GM19025 (cell line): ENCODE results near the gene CEBPG.

Experiments used
- ATAC-seq: cut with Tn5 transposase; IDR thresholded peaks from one replicate; pipeline ENCODE4 v1.9.1; 2021; ENCODE audit warnings: mild to moderate bottlenecking, low read depth, moderate library complexity; ENCODE audit not compliant: unreplicated experiment

The CEBPG gene

DNA sequence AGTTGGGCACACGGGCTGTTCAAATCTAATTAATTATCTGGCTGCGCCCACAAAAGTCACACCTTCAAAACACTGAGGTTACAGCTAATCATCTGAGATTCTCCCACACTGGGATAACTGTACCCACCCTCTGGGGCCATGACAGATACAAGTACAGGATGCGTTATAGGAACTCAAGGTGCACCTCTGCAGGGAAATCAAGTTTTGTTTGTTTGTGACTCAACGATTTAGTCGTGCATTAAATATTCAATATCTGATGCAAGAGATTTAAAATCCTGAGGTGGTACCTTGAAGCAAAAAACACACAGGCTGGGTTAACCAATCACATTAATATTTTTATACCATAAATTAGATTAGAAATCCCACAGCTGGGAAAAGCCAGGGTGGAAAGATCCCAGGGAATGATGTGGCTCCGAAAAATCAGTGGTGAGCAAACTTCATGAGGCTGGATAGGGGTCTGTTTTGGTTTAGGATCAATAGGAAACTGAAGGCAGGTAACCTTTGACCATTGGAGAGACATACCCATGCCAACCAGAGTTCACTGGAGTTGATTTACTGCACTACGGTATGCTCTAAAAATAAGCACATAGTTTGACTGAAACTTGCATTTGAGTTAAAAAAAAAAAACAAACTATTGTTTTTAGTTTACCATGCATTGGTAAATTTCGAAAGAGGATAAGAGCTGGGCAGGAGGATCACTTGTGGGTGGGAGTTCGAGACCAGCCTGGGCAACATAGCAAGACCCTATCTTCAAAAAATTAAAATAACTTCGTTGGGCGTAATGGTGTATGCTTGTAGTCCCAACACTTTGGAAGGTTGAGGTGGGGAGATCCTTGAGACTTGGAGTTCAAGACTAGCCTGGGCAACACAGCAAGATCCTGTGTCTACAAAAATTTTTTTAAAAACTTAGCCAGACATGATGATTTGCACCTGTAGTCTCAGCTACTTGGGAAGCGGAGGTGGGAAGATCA is 23.9 kb upstream of the CEBPG start:
- ATAC-seq, result no peak

DNA sequence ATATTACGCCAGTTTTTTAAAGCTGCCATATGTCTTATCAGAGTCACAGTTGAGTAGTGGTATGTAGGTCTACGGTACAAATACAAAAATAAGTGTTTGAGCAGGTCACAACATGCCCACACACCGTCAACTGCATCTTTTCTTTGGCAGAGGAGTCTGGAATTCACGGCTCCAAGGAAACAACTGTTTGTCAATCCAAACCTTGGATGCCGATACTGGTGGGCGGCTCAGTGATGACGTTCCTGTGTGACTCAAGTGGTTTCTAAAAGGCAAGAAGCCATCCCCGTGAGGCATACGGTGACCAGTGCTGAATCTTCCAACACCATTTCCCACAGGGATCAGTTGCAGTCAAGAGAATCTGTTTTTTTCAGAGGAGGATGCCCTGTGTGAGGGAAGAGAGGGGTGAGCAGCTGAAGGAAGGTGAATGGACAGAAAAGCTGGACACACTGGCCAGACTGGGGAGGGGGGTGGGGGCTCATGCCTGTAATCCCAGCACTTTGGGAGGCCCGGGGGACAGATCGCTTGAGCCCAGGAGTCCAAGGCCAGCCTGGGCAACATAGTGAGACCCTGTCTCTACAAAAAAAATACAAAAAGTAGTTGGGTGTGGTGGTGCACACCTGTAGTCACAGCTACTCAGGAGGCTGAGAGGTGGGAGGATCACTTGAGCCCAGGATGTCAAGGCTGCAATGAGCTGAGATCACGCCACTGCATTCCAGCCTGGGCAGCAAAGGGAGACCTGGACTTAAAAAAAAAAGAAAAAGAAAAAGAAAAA is 22.8 kb upstream of the CEBPG start:
- ATAC-seq, result no peak

DNA sequence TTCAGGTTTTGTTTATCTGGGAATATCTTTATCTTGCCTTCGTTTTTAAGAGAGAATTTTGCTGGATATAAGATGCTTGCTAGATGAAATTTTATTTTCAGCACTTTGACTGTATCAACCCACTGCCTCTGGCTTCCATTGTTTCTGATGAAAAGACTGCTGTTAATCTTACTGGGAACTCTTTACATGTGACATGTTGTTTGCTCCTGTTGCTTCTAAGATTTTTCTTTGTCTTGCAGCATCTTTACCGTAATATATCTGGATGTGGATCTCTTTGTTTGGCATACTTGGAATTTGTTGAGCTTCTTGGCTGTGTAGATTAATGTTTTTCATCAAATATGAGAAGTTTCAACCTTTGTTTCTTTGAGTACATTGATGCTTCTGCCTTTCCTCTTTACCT is 18.0 kb upstream of the CEBPG start:
- ATAC-seq, result no peak

DNA sequence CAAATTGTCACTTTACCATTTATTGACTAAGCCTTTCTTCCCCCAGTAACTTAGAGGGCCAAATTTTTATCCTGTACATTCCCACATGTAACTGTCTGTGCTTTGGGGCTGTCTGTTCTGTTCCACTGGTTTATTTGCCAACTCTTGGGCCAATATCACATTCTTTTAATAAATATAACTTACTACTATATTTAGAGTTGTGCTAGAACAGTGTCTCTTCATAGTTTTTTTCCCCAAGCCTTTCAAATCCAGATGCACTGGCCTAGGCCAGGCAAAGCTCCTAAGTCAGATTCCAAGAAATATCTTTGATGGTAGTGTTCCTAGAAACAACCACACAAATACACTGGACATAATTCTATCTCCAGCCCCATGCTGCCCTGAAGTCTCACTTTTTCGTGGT is 16.0 kb upstream of the CEBPG start:
- ATAC-seq, result no peak

DNA sequence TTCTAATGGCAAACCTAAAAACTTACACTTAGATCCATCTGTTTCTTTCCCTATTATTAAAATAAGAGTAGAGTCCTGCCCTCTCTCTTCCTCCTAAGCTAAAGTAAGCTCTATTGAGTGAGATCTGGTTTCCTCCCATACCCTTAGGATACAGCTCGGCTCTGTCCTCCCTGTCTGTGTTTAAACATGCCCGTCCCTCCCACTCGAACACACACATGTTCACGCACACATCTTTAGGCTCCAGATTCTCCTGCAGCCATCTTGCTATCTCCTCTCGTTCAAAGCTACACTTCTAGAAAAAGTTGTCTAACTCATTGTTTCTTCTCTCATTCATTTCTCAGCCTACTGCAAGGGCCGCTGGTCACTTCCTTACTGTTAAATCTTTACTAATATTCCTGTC is 15.1 kb upstream of the CEBPG start:
- ATAC-seq, result no peak

DNA sequence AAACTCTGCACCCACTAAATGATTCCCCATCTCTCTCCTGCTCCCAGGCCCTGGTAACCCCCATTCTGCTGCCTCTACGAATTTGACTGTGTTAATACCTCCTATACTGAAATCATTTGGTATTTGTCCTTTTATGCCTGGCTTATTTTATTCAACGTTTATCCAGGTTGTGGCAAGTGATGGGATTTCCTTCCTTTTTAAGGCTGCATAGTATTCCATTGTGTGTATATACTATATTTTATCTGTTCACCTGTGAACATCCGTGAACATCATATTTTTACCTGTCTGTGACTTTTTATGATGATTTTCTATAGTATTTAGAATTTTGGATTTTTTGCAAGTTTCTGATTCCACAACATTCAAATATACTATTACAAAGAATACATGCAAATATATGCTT is 13.9 kb upstream of the CEBPG start:
- ATAC-seq, result no peak

DNA sequence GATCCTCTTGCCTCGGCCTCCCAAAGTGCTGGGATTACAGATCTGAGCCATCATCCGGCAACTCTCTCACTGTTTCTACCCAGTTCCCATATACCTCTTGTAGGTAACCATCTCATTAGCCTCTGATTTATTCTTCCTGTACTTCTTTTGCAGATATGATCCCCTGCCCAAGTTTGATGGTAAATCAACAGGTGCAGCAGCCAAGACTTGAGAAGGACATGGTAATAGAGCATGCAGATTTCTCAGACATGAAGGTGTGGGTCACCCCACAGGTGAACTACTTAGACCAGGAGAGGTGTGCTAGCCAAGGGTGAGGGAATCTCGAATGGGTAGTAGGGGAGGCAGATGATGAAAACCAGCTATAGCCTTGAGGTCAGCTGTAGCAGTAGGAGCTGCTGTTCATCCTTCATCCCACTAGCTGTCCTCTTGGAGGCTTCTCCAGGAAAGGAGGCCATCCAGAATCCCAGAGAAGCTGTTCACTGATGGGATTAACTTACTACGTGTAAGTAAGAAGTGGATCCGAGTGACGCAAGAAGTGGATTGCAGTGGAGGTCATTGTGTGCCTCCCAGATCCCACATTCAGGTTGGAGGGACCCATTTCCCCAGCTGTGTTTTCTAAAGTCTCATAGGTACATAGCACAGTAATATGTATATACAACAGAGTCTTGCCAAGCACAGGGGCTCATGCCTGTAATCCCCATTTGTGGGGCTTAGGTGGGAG is 10.8 kb upstream of the CEBPG start:
- ATAC-seq, result no peak

DNA sequence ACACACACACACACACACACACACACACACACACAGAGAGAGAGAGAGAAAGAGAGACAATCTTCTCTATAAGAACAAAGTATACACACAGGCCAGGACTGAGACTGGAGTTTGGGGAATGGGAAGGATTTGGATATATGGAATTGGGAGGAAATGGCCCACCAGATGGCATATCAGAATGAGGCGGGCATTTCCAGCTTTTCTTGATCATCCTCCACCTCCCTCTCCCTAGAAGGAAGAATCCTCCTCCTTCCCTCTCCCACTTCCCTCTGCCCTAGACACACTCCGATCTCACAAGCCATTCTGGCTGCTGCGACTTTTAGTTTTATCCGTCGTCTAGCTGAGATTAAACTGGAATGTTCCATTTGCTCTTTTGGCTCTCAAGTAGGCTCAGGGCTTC is 10.0 kb upstream of the CEBPG start:
- ATAC-seq, result no peak

DNA sequence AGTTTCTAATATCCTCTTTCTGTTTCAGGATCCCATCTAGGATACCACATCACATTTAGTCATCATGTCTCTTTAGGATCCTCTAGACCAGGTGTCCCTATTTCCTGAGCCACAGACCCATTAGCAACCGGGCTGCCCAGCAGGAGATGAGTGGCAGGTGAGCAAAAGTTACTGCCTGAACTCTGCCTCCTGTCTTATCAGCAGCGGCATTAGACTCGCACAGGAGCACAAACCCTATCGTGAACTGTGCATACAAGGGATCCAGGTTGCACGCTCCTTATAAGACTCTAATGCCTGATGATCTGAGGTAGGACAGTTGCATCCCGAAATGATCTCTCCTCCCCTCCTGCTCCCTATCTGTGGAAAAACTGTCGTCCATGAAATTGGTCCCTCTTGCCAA is 7.8 kb upstream of the CEBPG start:
- ATAC-seq, result no peak

DNA sequence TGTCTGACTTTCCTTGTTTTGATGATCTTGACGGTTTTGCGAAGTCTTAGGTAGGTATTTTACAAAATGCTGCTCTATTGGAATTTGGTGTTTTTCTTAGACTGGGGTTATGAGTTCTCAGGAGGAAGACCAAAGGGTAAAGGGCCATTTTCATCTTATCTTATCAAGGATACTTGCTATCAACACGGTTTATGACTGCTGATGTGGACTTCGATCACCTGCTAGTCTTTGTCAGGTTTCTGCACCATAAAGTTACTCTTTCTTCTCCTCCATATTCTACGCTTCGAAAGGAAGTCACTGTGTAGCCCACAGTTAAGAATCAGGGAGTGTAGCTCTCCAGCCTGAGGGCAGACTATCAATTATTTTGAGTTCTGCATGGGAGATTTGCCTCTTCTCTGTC is 7.4 kb upstream of the CEBPG start:
- no peak for ATAC-seq

DNA sequence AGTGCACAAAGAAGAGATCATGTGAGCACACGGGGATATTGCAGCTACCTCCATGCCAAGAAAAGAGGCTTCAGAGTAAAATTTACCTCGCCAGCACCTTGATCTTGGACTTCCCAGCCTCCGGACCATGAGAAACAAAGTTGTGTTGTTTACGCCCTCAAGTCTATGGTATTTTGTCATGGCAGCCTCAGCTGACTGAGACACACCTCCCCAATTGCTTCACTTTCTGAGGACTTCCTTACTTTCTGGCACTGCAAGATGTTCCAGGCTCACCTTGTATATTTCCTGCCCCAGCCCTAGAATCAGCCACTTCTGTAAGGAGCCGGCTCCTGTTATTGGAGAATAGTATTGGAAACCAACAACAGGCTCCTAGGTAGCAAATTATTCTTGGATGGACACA is 6.6 kb upstream of the CEBPG start:
- ATAC-seq, result no peak

DNA sequence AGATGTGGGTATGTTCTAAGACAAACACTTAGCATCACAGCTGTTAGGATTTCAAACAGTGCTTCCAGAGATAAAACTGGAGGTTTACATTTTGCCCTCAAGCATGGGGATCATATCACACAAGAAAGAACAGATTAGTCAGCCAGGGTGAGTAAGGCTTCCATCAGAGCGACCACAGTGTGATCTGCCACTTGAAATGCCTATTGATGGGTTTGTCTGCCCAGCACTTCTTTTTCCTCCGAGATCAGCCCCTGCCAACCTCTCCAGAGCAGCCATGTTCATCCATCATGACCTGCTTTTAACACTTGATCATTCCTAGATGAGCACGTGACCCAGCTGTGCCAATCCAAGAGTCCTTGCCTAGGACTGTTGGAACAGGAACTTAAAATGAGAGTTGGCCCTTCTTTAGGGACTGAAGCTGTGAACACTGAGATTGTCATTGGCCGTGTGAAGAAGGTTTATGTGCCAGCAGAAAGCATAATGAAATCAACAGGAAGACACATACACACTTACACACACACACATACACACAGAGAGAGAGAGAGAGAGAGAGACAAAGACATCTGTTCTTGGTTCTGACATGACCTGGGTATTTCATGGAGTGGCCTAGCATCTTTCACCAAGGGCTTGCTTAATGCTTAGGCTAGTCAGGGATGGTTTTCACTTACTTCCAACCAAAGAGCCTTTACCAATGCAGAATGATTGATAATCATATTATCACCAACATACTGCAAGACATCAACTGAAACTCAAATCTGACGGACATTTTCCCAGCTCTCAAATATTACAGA is 5.2 kb upstream of the CEBPG start:
- no peak for ATAC-seq

DNA sequence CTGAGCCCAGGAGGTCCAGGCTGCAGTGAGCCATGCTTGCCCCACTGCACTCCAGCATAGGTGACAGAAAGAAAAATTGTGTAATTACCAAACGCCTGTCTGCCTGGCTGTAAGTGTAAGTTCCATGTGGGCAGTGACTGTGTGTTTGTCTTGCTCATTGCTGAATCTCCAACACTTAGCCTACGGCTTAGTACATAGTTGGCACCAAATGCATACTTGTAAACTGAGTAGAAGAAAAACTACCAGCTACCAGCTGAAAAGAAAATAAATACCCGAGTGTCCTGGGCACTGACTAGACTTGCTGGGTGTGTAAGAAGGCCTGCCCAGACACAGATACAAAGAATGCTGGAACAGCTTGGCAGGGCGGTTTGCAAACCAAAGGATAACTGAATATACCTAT is 2.7 kb upstream of the CEBPG start:
- ATAC-seq, result no peak

DNA sequence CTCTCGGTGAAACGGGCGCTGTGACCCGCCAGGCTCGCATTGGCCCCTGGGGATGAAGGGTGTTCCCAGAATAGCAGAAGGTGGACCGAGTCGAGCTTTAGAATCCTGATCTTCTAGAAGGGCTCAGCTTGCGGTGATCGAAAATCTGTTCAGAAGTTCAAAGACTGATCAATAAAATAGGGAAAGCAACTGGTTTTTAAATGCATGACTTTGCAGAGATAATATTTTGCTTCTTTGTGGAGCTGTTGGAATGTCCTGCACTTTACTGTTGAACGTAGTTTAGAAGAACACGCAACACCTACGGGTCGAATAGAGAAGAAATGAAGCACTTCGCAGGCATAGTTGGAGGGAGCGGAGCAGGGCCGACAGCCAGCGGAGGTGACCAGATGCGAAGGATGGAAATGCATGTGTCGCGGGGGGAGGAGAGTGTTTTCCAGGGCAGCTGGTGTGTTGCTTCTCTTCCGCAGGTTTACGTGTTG is 766 bp downstream of the CEBPG start:
- ATAC-seq, result peak; percentile 28

DNA sequence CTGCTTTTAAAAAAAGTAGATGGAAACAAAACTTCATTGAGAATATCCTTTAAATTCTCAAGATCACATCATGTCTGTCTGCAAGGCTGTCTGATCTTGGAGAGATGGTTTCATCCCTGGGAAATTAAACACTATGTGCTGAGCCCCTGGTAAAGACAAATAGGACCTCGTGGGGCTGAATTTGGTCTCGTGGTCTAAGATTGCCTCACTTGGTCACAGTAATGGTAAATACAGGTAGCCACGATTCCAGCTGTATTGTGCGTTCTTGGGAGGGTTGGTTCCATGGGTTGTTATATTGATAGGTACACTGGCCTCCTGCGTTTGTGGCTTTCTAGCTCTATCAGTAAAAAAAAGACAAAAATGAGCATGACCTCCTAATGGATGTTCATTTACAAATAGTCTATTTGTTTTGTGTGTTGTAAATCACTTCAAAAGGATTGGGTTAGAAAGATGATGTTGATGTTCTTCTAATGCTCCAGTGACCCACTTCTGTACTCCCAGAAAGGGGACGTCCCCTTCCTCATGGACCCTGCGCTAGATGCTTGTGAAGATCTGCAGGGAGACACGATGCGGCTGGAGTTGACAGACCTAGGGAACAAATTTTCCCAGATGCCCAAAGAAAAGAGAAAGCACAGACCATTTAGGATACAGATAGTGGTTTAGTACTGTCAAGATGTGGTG is 1.8 kb downstream of the CEBPG start:
- ATAC-seq, result no peak

DNA sequence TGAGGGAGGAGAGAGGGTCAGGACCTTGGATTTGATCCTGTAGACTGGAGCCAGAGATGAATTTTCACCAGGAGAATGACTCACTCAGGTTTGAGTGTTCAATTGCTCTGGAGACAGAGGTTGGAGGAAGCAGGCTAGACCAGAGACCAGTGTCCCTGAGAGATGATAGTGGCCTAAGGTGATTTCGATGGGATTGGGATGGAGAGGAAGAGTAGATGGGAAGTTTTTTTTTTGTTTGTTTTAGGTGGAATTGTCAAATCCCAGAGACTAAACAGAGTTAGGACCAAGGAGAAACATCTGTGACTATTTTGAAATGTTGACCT is 2.3 kb downstream of the CEBPG start:
- ATAC-seq, result no peak

DNA sequence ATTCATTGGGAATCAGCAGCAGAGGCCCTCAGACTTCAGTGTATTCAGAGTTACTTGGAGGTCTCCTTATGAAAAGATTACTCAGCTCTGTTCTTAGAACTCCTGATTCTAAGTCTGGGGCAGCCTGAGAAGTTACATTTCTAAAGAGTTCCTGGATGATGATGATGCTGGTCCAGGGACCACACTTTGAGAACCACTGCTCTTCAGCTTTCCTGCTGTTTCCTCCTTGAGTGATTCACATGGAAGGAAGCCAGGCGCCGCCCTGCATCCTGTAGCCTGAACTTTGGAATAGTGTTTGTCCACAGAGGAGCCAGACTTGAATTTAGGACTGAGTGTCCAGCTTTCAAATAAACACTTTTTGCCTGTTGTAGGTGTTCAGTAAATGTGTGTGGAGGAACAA is 2.9 kb downstream of the CEBPG start:
- no peak for ATAC-seq

DNA sequence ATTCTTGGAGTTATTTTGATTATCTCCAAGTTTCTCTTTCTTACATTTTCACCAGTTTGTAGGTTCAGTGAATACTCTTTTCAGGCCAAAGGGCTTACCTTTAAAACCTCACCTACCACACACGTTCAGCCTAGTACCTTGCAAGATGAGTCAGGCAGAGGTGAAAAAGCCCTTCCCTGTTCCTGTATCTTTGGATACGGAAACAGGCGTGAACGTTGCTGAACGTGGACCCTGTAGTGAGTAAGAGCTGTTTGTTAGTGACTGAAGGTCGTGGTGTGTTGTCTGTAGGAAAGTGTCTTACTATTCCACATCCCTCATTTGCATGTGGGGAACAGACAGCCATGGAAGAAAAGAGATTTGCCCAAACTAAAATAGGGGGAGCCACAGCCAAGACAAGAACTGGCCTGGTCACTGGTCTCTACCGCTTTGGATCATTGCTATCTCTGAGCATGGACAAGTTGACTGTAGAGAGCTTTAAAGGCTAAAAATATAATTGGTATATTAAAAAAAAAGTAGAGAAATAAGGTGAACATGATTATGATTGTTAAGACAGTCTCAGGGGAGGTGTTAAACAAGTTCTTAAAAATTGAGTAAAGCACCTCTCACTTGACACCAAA is 3.5 kb downstream of the CEBPG start:
- no peak for ATAC-seq
